Ishikawa (cell line): ENCODE results near the gene SH3RF3.

Experiments used
- CEBPB ChIP-seq: IDR thresholded peaks from 2 replicates; pipeline ENCODE4 v1.6.1; 2012
- CREB1 ChIP-seq: IDR thresholded peaks from 2 replicates; pipeline ENCODE4 v1.6.1; 2012; ENCODE audit warnings: low read depth
- EP300 ChIP-seq: IDR thresholded peaks from 2 replicates; pipeline ENCODE4 v1.6.1; 2012; ENCODE audit warnings: borderline replicate concordance
- FOXM1 ChIP-seq: IDR thresholded peaks from 2 replicates; pipeline ENCODE4 v1.6.1; 2012; ENCODE audit warnings: low read depth, borderline replicate concordance
- NFIC ChIP-seq: IDR thresholded peaks from 2 replicates; pipeline ENCODE4 v1.6.1; 2012
- RAD21 ChIP-seq: IDR thresholded peaks from 2 replicates; pipeline ENCODE4 v1.6.1; 2012; ENCODE audit warnings: low read depth
- TAF1 ChIP-seq: IDR thresholded peaks from 2 replicates; pipeline ENCODE4 v1.6.1; 2012; ENCODE audit warnings: low read depth, mild to moderate bottlenecking
- TCF12 ChIP-seq: IDR thresholded peaks from 2 replicates; pipeline ENCODE4 v1.6.1; 2012; ENCODE audit warnings: low read depth
- TEAD4 ChIP-seq: IDR thresholded peaks from 2 replicates; pipeline ENCODE4 v1.6.1; 2012
- YY1 ChIP-seq: IDR thresholded peaks from 2 replicates; pipeline ENCODE4 v1.6.1; 2012; ENCODE audit warnings: low read depth
- ZBTB7A ChIP-seq: IDR thresholded peaks from 2 replicates; pipeline ENCODE4 v1.6.1; 2012; ENCODE audit warnings: low read depth
- TF ChIP-seq, protein P1 (sequence below): IDR thresholded peaks from 2 replicates; pipeline ENCODE4 v1.6.1; 2012
- TF ChIP-seq, protein P2 (sequence below): IDR thresholded peaks from 2 replicates; pipeline ENCODE4 v1.6.1; 2012; ENCODE audit warnings: low read depth, mild to moderate bottlenecking
- TF ChIP-seq, protein P3 (sequence below): IDR thresholded peaks from 2 replicates; pipeline ENCODE4 v1.6.1; 2012

DNA sequence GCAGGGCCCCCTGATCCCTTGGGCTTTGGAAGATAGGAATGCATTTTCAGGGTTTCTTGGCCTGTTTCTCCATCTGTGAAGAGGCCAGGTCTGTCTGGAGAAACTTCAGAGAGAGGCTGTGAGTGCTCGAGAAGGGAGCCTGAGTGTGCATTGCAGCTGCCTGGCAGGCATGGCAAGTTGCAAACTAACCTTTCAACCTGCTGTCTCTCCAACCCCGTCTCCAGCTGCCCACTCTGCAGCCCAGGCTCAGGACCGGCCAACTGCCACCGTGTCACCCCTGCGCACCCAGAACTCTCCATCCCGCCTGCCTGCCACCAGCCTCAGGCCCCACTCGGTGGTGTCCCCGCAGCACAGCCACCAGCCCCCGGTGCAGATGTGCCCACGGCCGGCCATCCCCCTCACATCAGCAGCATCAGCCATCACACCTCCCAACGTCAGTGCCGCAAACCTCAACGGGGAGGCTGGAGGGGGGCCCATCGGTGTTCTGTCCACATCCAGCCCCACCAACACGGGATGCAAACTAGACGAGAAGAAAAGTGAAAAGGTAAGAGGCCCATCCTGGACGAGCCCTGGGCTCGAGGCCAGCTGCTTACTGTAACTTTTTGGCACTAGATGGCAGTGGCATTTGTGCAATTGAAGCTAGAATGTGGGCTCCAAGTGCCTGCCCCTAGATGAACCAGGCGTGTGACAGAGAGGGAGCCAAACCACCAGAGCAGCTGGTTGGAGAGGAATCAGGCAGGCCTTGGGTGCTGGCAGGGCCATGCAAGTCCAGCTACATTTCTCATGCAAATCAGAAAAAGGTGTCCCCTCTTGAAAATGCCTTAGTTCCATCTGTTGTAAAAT lies 320.2 kb downstream of the SH3RF3 start:
- TF ChIP-seq RAD21 (peak; percentile 50), EP300 (no peak), TAF1 (no peak), YY1 (no peak), NFIC (0 out of 2 replicates have a peak, but pooled peaks have one; percentile 29), CEBPB (no peak), FOXM1 (no peak), TCF12 (no peak), TEAD4 (no peak), ZBTB7A (no peak), CREB1 (no peak)
- TF ChIP-seq, protein P1, sequence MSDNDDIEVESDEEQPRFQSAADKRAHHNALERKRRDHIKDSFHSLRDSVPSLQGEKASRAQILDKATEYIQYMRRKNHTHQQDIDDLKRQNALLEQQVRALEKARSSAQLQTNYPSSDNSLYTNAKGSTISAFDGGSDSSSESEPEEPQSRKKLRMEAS, result no peak
- TF ChIP-seq, protein P2, sequence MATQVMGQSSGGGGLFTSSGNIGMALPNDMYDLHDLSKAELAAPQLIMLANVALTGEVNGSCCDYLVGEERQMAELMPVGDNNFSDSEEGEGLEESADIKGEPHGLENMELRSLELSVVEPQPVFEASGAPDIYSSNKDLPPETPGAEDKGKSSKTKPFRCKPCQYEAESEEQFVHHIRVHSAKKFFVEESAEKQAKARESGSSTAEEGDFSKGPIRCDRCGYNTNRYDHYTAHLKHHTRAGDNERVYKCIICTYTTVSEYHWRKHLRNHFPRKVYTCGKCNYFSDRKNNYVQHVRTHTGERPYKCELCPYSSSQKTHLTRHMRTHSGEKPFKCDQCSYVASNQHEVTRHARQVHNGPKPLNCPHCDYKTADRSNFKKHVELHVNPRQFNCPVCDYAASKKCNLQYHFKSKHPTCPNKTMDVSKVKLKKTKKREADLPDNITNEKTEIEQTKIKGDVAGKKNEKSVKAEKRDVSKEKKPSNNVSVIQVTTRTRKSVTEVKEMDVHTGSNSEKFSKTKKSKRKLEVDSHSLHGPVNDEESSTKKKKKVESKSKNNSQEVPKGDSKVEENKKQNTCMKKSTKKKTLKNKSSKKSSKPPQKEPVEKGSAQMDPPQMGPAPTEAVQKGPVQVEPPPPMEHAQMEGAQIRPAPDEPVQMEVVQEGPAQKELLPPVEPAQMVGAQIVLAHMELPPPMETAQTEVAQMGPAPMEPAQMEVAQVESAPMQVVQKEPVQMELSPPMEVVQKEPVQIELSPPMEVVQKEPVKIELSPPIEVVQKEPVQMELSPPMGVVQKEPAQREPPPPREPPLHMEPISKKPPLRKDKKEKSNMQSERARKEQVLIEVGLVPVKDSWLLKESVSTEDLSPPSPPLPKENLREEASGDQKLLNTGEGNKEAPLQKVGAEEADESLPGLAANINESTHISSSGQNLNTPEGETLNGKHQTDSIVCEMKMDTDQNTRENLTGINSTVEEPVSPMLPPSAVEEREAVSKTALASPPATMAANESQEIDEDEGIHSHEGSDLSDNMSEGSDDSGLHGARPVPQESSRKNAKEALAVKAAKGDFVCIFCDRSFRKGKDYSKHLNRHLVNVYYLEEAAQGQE, result no peak
- TF ChIP-seq, protein P3, sequence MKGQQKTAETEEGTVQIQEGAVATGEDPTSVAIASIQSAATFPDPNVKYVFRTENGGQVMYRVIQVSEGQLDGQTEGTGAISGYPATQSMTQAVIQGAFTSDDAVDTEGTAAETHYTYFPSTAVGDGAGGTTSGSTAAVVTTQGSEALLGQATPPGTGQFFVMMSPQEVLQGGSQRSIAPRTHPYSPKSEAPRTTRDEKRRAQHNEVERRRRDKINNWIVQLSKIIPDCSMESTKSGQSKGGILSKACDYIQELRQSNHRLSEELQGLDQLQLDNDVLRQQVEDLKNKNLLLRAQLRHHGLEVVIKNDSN, result no peak
